Activated gamma-delta T cell treated with anti-CD3 and anti-CD28 coated beads, Interleukin-2, amount 50 U/mL, for 16 hours (primary cell): Measurements from ENCODE around the gene ACOT13.
A peak's percentile ranks its signal among the peaks of the same experiment; 100 is the strongest.
"Not testable (repeated sequence)": the region's sequence is repeated elsewhere in the genome, so short reads cannot be mapped to it uniquely, and the experiment has no call there.

Experiments
- DNase-seq: peaks from one replicate; pipeline ENCODE4 v3.0.0-alpha.2; 2020; ENCODE audit warnings: low read depth

ACOT13 gene

GRCh38 chr6:24662236-24662635 is 4.6 kb upstream of the ACOT13 start:
- no peak for DNase-seq

GRCh38 chr6:24663189-24663588 is 3.7 kb upstream of the ACOT13 start:
- DNase-seq, result no peak

GRCh38 chr6:24664046-24664987 is 2.6 kb upstream of the ACOT13 start:
- DNase-seq, result no peak

- peak; percentile 12 for DNase-seq
Observed at GRCh38 chr6:24666097-24666640, 708 bp upstream of the ACOT13 start.

- no peak for DNase-seq
Observed at GRCh38 chr6:24667378-24667803, 514 bp downstream of the ACOT13 start.

GRCh38 chr6:24668066-24668996 is 1.5 kb downstream of the ACOT13 start:
- DNase-seq, result not testable (repeated sequence)

GRCh38 chr6:24668997-24669361 is 2.1 kb downstream of the ACOT13 start:
- DNase-seq, result no peak

GRCh38 chr6:24670492-24670891 is 3.6 kb downstream of the ACOT13 start:
- DNase-seq, result not testable (repeated sequence)

GRCh38 chr6:24671077-24671476 is 4.2 kb downstream of the ACOT13 start:
- not testable (repeated sequence) for DNase-seq

- DNase-seq, result no peak
Observed at GRCh38 chr6:24672620-24673182, 5.8 kb downstream of the ACOT13 start.

- no peak for DNase-seq
Observed at GRCh38 chr6:24673625-24674024, 6.7 kb downstream of the ACOT13 start.

GRCh38 chr6:24678792-24679352 is 12.0 kb downstream of the ACOT13 start:
- DNase-seq, result not testable (repeated sequence)

- no peak for DNase-seq
Observed at GRCh38 chr6:24680582-24680981, 13.7 kb downstream of the ACOT13 start.

GRCh38 chr6:24683297-24684296 is 16.7 kb downstream of the ACOT13 start:
- no peak for DNase-seq

- no peak for DNase-seq
Observed at GRCh38 chr6:24686408-24686807, 19.5 kb downstream of the ACOT13 start.

GRCh38 chr6:24686946-24687345 is 20.1 kb downstream of the ACOT13 start:
- DNase-seq, result no peak

- DNase-seq, result no peak
Observed at GRCh38 chr6:24689964-24690363, 23.1 kb downstream of the ACOT13 start.

GRCh38 chr6:24690593-24690992 is 23.7 kb downstream of the ACOT13 start:
- DNase-seq, result no peak

- no peak for DNase-seq
Observed at GRCh38 chr6:24691550-24691949, 24.7 kb downstream of the ACOT13 start.

GRCh38 chr6:24692003-24692402 is 25.1 kb downstream of the ACOT13 start:
- DNase-seq, result no peak
